ENCODE results near the gene ANO4. TPM values are rescaled to one million over a fixed set of nuclear protein-coding genes. Genes with fewer than 3 reads are reported as not detected.
"Not testable (repeated sequence)": the region's sequence is repeated elsewhere in the genome, so short reads cannot be mapped to it uniquely, and the experiment has no call there.

Gene ANO4
- total RNA-seq, 1 experiment from 2014 or later, result not detected

GRCh38 chr12:101076921-101077320, 282.3 kb downstream of the ANO4 start:
- DNase-seq (ENCODE audit: extremely low read depth, low read depth), result no peak

- DNase-seq (ENCODE audit: extremely low read depth, low read depth), result no peak
Observed at GRCh38 chr12:101077791-101078528, 283.4 kb downstream of the ANO4 start.

- no peak for DNase-seq (ENCODE audit: extremely low read depth, low read depth)
Observed at GRCh38 chr12:101078536-101079285, 284.1 kb downstream of the ANO4 start.

DNA sequence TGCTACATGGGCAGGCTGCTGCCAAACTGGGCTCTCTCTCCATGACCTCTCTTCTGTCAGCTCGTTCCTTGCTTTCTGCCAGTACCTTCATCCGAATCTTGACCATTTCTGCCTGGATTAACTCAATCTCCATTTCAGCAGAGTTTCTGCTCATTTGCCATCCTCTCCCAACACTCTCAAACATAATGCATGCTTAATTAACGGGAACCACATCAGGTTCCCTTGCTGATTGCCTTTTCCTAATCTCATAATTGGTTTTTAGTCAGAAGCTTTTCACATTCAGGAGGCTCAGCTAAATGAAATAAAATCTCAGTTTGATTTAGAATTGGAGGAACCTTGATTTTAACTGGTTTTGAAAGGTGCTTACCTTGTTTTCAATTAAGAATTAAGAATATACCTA, 288.1 kb downstream of the ANO4 start:
- DNase-seq (ENCODE audit: extremely low read depth, low read depth), result no peak

- no peak for DNase-seq (ENCODE audit: extremely low read depth, low read depth)
Observed at GRCh38 chr12:101086490-101087135, 292.0 kb downstream of the ANO4 start.

DNA sequence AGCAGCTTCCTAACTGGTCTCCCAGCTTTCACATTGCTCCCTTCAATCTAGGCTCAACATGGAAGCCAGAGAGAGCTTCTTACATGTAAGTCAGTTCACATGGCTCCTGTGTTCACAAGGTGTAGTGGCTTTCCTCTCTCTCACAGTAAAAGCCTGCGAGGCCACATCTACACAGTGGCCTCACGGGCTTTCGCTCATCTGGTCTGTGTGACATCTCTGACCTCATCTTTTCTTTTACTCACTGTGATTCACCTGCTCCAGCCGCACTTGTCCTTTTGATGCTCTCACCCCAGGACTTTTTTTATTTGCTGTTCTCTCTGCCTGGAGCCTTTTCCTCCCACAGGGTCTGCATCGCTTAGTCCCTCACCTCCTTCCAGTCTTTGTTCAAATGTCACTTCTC, 293.3 kb downstream of the ANO4 start:
- DNase-seq (ENCODE audit: extremely low read depth, low read depth), result no peak

GRCh38 chr12:101089271-101089670, 294.7 kb downstream of the ANO4 start:
- no peak for DNase-seq (ENCODE audit: extremely low read depth, low read depth)

GRCh38 chr12:101090222-101090621, 295.6 kb downstream of the ANO4 start:
- DNase-seq (ENCODE audit: extremely low read depth, low read depth), result not testable (repeated sequence)

DNA sequence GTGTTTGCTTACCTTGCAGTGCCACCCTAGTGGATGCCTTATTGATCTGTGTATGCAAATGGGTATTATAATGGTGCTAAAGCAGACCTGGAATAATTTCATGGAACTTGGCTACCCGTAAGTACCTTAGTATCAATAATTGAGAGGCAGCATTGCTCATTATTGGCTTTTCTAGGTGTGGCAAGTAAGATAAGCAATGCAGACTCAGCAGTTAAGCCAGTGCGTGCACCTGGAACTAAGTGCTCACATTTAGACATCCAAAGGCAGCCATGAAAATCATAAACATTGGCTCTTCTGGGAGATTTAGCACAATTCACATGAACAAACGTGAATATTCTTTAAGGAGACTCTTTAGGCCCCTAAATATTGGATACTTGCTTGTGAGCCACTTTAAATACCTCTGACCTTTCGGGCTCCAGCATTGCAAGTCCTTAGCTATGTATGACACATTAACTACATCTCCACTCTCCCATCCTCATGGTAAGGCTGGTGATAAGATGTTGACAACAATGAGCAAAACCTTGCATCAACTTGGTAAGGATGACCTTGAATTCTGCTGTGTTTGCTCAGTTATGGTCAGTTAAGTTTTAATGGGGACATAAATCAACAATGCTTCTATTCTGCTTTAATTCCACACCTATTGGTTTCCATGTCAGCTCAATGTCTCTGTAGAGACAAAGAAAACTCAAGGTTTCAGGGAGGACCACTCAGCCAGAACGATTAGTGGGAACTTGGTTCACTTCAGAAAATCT, 303.4 kb downstream of the ANO4 start:
- no peak for DNase-seq (ENCODE audit: extremely low read depth, low read depth)

GRCh38 chr12:101107032-101107763, 312.6 kb downstream of the ANO4 start:
- no peak for DNase-seq (ENCODE audit: extremely low read depth, low read depth)

DNA sequence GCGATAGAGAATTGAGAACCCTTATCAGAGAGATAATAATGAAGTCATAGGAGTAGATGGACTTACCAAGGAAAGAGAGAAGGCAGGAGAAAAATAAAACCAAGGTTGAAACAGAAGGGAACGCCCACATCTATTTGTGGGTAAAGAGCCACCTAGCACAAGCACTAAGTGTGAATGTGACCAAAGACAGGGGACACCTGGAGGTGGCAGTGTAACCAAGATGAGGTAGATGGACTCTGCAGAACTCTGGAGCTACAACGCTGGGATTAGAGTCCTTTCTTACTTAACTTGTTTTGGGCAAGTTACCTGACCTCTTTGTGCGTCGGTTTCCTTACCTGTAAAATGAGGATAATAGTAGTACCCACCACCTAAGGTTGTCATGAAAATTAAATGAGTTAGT, 313.6 kb downstream of the ANO4 start:
- no peak for DNase-seq (ENCODE audit: extremely low read depth, low read depth)

DNA sequence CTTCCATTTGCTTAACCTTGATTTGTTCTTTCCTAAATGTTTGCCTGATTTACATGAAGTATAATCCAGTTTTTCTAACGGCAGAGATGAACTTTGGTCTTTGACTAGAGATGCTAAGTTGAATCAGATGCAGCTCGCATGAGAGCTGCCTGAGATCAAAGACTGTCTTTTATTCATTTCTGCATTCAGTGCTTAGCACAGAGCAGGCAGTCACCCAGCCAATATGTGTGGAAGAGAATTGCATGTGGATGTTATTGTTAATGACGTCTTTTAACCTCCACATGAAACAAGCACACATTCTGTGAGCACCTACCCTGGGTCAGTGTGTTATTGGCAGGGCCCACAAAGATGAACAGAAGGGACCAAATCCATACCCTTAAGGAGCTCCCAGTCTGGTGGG, 316.3 kb downstream of the ANO4 start:
- DNase-seq (ENCODE audit: extremely low read depth, low read depth), result no peak

GRCh38 chr12:101111441-101111840, 316.9 kb downstream of the ANO4 start:
- no peak for DNase-seq (ENCODE audit: extremely low read depth, low read depth)

- no peak for DNase-seq (ENCODE audit: extremely low read depth, low read depth)
Observed at GRCh38 chr12:101115326-101115725, 320.8 kb downstream of the ANO4 start.

DNA sequence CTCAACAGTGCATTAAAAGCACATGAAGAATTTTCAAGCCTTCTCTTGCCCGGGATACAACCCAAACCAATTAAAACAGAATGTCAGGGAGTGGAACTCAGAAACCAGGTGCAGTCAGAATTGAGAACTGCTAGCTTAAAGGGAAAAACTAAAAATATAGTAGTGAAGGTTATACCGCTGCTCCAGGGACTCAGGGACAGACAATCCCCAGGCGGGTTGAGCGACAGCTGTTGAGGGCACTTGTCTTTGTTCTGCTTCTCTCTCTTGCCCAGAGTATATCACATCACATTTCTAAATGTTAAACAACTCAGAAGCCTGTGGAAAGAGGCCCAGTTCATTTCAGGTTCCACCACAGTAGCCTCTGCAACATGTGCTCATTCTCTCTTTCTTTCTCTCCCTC, 322.3 kb downstream of the ANO4 start:
- DNase-seq (ENCODE audit: extremely low read depth, low read depth), result no peak

GRCh38 chr12:101117842-101118241, 323.3 kb downstream of the ANO4 start:
- DNase-seq (ENCODE audit: extremely low read depth, low read depth), result no peak

- DNase-seq (ENCODE audit: extremely low read depth, low read depth), result no peak
Observed at GRCh38 chr12:101127521-101128219, 333.1 kb downstream of the ANO4 start.

DNA sequence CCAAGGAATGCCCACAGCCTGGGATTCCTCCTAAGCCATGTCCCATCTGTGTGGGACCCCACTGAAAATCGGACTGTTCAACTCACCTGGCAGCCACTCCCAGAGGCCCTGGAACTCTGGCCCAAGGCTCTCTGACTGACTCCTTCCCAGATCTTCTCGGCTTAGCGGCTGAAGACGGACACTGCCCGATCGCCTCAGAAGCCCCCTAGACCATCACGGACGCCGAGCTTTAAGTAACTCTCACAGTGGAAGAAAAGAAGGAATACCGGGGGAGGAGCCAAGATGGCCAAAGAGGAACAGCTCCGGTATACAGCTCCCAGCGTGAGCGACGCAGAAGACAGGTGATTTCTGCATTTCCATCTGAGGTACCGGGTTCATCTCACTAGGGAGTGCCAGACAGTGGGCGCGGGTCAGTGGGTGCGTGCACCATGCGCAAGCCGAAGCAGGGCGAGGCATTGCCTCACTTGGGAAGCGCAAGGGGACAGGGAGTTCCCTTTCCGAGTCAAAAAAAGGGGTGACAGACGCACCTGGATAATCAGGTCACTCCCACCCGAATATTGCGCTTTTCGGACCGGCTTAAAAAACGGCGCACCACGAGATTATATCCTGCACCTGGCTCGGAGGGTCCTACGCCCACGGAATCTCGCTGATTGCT, 351.3 kb downstream of the ANO4 start:
- DNase-seq (ENCODE audit: extremely low read depth, low read depth), result not testable (repeated sequence)

DNA sequence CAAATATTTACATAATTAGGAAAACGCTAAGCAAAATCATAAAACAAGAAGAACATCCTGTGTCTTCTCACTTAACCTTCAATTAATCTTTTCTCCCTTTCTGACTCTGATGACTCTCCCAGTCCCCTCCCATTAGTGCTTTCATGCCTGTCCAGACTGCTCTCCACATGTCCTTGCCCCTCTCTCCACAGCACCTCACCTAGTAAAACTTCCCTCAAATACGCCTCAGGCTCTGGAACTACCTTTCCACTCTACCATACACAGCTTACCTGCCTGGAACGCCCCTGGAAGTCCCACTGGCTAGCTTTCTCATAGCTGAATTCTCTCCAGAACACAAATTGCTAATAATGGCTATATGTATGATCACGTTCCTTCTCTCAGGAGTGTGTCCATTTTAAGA, 370.7 kb downstream of the ANO4 start:
- DNase-seq (ENCODE audit: extremely low read depth, low read depth), result no peak
